DOHH2 (cell line): ENCODE results near the gene DNAH6.

Experiments
- CTCF ChIP-seq: fragments of 200-600 bp; sonication (generic); IDR thresholded peaks from one replicate; pipeline ENCODE4 v1.5.1; 2014; ENCODE audit warnings: antibody characterized with exemption, mild to moderate bottlenecking, low read depth, low read length; ENCODE audit not compliant: poor library complexity, severe bottlenecking
- EZH2phosphoT487 ChIP-seq: fragments of 200-600 bp; sonication (generic); IDR thresholded peaks from 2 replicates; pipeline ENCODE4 v1.6.1; 2017; ENCODE audit warnings: borderline replicate concordance, mild to moderate bottlenecking, antibody characterized with exemption, low read length, moderate library complexity, mixed read lengths

GRCh38 chr2:84676295-84676694 lies 160.0 kb downstream of the DNAH6 start:
- TF ChIP-seq CTCF (no peak), EZH2phosphoT487 (no peak)
